Measurements from ENCODE around the gene CBX2. TPM values are rescaled to one million over a fixed set of nuclear protein-coding genes. Genes with fewer than 3 reads are reported as not detected.

The CBX2 gene
- total and polyA plus RNA-seq, 7 experiments from 2014 or later, result 0.24 to 4.4 (median 0.41) TPM; not detected in 1

DNA sequence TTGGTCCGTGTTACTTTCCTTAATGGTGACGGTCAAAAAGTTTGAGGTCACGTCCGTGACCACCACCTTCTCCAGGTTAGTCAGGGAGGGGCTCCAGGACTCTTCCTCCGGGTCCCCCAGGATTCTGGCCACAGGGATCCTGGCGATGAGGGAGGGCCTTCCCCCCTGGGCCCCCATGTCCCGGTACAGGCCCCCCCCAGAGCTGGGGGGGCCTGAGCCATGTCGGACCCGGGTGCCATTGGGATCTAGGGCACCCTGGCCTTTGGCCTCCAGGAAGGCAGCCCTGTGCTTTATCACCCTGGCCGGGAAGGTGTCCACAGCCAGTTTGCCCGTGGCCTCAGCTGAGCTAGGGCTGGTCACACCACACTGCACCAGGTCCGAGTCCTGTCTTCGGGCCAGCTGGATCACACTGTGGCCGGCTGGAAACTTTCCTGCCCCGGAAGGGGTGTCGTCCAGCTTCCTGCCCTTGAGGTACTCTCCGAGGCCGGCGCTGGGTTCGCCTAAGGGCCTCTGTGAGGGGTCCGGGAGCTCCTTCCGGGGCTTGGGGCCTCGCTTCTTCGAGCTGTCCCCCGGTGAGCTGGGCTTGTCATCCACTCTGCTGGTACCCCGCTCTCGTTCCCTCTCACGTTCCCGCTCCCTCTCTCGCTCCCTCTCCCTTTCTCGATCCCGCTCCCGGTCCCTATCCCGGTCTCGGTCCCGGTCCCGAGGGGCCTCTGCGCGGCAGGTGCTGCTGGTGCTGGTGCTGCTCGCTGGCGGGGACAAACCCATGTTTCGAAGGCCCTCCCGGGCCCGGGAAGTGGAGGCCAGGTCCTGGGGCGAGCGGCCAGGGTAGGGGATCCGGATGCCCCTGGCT is 16.9 kb downstream of the CBX2 start:
- DNase-seq, result no peak
- H3K27me3 ChIP-seq (ENCODE audit: control insufficient read depth in 2 of 2, insufficient read depth in 2 of 2, low read length in 2 of 2), result peaks cover 13 to 34% of the 10 kb centered on the region in 2 donors
- H3K9me3 ChIP-seq (ENCODE audit: control insufficient read depth in 2 of 3, low read length in 3 of 3), result no peaks in the 10 kb centered on the region
- POLR2A ChIA-PET, result interaction anchor here (1.4 to 3.0 kb wide), 3 partner anchors 9 to 45 kb away, joined by 4 to 8 read pairs (median 6); partner anchors contain the start of gene CBX4
- H3K4me1 Mint-ChIP-seq, result peaks cover 10 to 48% (median 31%) of the 10 kb centered on the region in 7 donors
- no peak for ATAC-seq
- no peak overlapping the region for H3K27ac Mint-ChIP-seq
- no peak overlapping the region for H3K4me3 ChIP-seq (ENCODE audit: low read length)
- peaks cover 0 to 11% (median 0%) of the 10 kb centered on the region in 5 donors for H3K36me3 Mint-ChIP-seq
- H3K4me3 Mint-ChIP-seq, result no peak overlapping the region
- intact Hi-C loops (cut with micrococcal nuclease), result loop anchor here in 1 of 2 donors (5.0 kb wide), 2 partner anchors 48 to 242 kb away; partner anchors contain the start of genes CCDC40 and TBC1D16
- peaks cover 0 to 9% (median 0%) of the 10 kb centered on the region in 3 experiments for H3K36me3 ChIP-seq (ENCODE audit: control insufficient read depth in 2 of 3, insufficient read depth in 3 of 3, low read length in 3 of 3)
- peaks cover 22 to 52% (median 23%) of the 10 kb centered on the region in 5 donors for H3K27me3 Mint-ChIP-seq
- peaks cover 32 to 44% of the 10 kb centered on the region in 2 donors for H3K4me1 ChIP-seq (ENCODE audit: control insufficient read depth in 2 of 2, insufficient read depth in 2 of 2, low read length in 2 of 2)
- CTCF ChIA-PET, result interaction anchor here (0.9 kb wide), 1 partner anchor 46 kb away, joined by 3 read pairs; no protein-coding TSS in a partner anchor
- peaks cover 0 to 6% (median 0%) of the 10 kb centered on the region in 11 donors for H3K9me3 Mint-ChIP-seq
- H3K27ac ChIP-seq (ENCODE audit: low read depth, low read length), result no peak overlapping the region

DNA sequence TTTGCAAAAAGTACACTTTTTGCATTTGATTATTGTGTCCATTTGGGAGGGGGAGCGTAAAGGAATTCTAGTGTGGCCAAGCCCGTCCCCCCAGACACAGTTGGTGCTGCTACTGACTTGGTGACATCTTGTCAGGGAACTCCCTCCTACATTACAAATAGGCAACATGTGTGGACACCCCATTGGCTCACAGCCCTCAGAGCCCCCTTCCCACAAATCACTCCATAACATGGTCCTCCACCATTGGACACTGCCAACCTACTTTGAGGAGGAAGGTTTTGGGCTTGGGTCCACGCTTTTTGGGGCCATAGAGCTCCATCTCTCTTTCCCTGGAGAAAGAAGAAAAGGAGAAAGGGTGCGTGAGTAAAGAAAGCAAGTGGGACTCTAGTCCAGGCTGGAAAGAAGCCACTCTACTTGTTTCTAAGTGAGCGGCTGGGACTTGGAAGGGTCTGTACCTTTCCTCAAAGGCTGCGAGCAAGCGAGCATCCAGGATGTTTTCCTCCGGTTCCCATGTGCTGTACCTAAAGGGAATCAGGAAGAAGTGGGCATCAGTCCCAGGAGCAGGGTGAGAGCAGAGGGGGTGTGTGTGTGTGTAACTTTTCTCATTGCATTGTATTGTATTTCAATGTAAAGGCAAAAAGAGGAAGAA is 18.0 kb downstream of the CBX2 start:
- CTCF ChIA-PET, result interaction anchor here (1.6 kb wide), 1 partner anchor 15 kb away, joined by 4 read pairs; no protein-coding TSS in a partner anchor
- Mint-ChIP-seq H3K27me3 (peaks cover 24 to 52% (median 31%) of the 10 kb centered on the region in 5 donors), H3K36me3 (peaks cover 0 to 13% (median 0%) of the 10 kb centered on the region in 5 donors)

DNA sequence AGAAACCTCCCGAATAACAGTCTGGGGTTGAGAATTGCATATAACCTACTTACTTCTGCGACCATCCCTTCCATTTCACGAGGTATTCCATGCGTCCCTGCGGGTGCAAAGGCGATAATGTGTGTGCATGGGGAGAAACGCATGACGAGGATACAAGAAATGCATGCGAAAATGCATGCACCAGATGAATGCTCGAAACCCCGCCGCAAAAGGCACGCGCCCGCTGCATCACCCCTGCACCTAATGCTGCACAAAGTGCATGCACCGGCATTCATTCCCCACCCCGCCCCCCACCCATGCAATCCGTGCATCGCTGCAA is 18.5 kb downstream of the CBX2 start:
- no peaks in the 10 kb centered on the region for H3K9me3 ChIP-seq (ENCODE audit: control insufficient read depth in 2 of 3, low read length in 3 of 3)
- Mint-ChIP-seq H3K9me3 (peaks cover 0 to 8% (median 0%) of the 10 kb centered on the region in 11 donors), H3K27me3 (peaks cover 22 to 49% (median 31%) of the 10 kb centered on the region in 5 donors), H3K4me1 (peaks cover 17 to 51% (median 35%) of the 10 kb centered on the region in 7 donors), H3K27ac (peak overlapping the region in 8 of 9 donors; percentile 51 to 89 (median 84)), H3K4me3 (peak overlapping the region; percentile 84 to 92 (median 87)), H3K36me3 (peaks cover 0 to 13% (median 0%) of the 10 kb centered on the region in 5 donors)
- peaks cover 0 to 9% (median 0%) of the 10 kb centered on the region in 3 experiments for H3K36me3 ChIP-seq (ENCODE audit: control insufficient read depth in 2 of 3, insufficient read depth in 3 of 3, low read length in 3 of 3)
- peak overlapping the region; percentile 54 for H3K4me3 ChIP-seq (ENCODE audit: low read length)
- ATAC-seq (no peak), DNase-seq (no peak)
- ChIA-PET POLR2A (interaction anchor here (1.0 to 3.7 kb wide), 10 partner anchors 13 to 201 kb away, joined by 3 to 19 read pairs (median 8); partner anchors contain the start of gene CBX4), CTCF (interaction anchor here (1.0 to 1.6 kb wide), 2 partner anchors 15 to 125 kb away, joined by 3 to 4 read pairs; no protein-coding TSS in a partner anchor)
- H3K27ac ChIP-seq (ENCODE audit: low read depth, low read length), result peak overlapping the region; percentile 77
- H3K27me3 ChIP-seq (ENCODE audit: control insufficient read depth in 2 of 2, insufficient read depth in 2 of 2, low read length in 2 of 2), result peaks cover 24 to 32% of the 10 kb centered on the region in 2 donors
- H3K4me1 ChIP-seq (ENCODE audit: control insufficient read depth in 2 of 2, insufficient read depth in 2 of 2, low read length in 2 of 2), result peaks cover 36 to 44% of the 10 kb centered on the region in 2 donors
- intact Hi-C loops (cut with micrococcal nuclease), result loop anchor here (1.0 to 5.0 kb wide), 4 partner anchors 18 to 241 kb away; partner anchors contain the start of genes CBX2 (in 1 of the 2), CCDC40 (in 1 of the 2) and TBC1D16 (in 1 of the 2)

More for the DNA sequence above, 18.0 kb downstream of the CBX2 start:
- Histone ChIP-seq H3K4me1 (ENCODE audit: control insufficient read depth in 2 of 2, insufficient read depth in 2 of 2, low read length in 2 of 2) (peaks cover 40 to 46% of the 10 kb centered on the region in 2 donors), H3K27me3 (ENCODE audit: control insufficient read depth in 2 of 2, insufficient read depth in 2 of 2, low read length in 2 of 2) (peaks cover 20 to 32% of the 10 kb centered on the region in 2 donors), H3K9me3 (ENCODE audit: control insufficient read depth in 2 of 3, low read length in 3 of 3) (no peaks in the 10 kb centered on the region), H3K4me3 (ENCODE audit: low read length) (peak overlapping the region; percentile 54), H3K27ac (ENCODE audit: low read depth, low read length) (no peak overlapping the region), H3K36me3 (ENCODE audit: control insufficient read depth in 2 of 3, insufficient read depth in 3 of 3, low read length in 3 of 3) (peaks cover 0 to 9% (median 0%) of the 10 kb centered on the region in 3 experiments)
- POLR2A ChIA-PET, result interaction anchor here (1.3 to 3.7 kb wide), 6 partner anchors 8 to 46 kb away, joined by 4 to 19 read pairs (median 10); partner anchors contain the start of gene CBX4
- ATAC-seq, result no peak
- Mint-ChIP-seq H3K27ac (peak overlapping the region in 6 of 9 donors; percentile 12 to 89 (median 83)), H3K4me3 (peak overlapping the region; percentile 84 to 92 (median 87)), H3K9me3 (peaks cover 0 to 8% (median 0%) of the 10 kb centered on the region in 11 donors), H3K4me1 (peaks cover 17 to 51% (median 38%) of the 10 kb centered on the region in 7 donors)
- DNase-seq, result no peak
- intact Hi-C loops (cut with micrococcal nuclease), result loop anchor here (1.0 to 5.0 kb wide), 4 partner anchors 17 to 241 kb away; partner anchors contain the start of genes CBX2 (in 1 of the 2), CCDC40 (in 1 of the 2) and TBC1D16 (in 1 of the 2)

DNA sequence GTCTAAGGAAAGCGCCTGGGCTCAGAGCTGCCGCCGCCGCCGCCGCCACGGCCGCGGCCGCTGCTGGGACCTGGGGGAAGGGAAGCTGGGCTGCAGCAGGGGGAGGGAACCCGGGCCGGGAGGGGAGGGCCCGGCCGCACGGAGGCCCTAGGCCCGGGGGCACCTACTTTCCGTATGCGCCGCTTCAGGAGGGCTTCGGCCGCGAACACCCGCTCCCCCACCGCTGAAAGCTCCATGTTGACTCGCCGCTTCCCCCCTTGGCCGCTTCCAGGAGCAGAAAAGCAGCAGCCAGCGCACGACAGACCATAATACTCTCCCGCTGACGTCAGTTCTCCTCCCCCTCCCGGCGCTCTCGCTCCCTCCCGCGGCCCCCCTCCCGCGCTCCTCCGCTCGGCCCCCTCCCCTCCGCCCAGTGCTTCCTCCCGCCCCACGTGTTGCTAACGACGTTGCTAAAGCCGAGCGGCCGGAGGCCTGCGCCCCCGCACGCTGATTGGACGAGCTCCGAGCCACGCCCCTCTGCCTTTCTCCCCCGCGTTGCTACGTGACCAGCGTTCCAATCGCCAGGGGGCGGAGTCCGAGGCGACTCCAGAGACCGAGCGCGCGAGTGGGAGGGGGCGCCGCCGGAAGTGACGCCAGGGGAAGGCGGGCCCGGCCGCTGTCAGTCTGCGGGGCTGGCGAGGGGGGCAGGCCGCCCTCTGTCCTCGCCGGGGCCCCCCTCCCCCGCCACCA is 19.0 kb downstream of the CBX2 start, which contains the start of gene CBX8:
CBX8 (minus strand) TSS at position 315 of the 729 bp plus-strand sequence; CDS start at position 236, 79 bp downstream.
- peak; percentile 95 for ATAC-seq
- Histone ChIP-seq H3K27me3 (ENCODE audit: control insufficient read depth in 2 of 2, insufficient read depth in 2 of 2, low read length in 2 of 2) (peaks cover 29 to 32% of the 10 kb centered on the region in 2 donors), H3K4me1 (ENCODE audit: control insufficient read depth in 2 of 2, insufficient read depth in 2 of 2, low read length in 2 of 2) (peaks cover 31 to 39% of the 10 kb centered on the region in 2 donors), H3K27ac (ENCODE audit: low read depth, low read length) (peak within 1 kb of the TSS; percentile 77), H3K9me3 (ENCODE audit: control insufficient read depth in 2 of 3, low read length in 3 of 3) (no peaks in the 10 kb centered on the region), H3K36me3 (ENCODE audit: control insufficient read depth in 2 of 3, insufficient read depth in 3 of 3, low read length in 3 of 3) (peaks cover 0 to 9% (median 0%) of the 10 kb centered on the region in 3 experiments), H3K4me3 (ENCODE audit: low read length) (peak within 1 kb of the TSS; percentile 54)
- Mint-ChIP-seq H3K27ac (peak within 1 kb of the TSS in 8 of 9 donors; percentile 75 to 95 (median 90)), H3K27me3 (peaks cover 24 to 51% (median 34%) of the 10 kb centered on the region in 5 donors), H3K4me1 (peaks cover 17 to 54% (median 34%) of the 10 kb centered on the region in 7 donors), H3K36me3 (peaks cover 0 to 13% (median 0%) of the 10 kb centered on the region in 5 donors), H3K4me3 (peak within 1 kb of the TSS; percentile 84 to 92 (median 87)), H3K9me3 (peaks cover 0 to 8% (median 0%) of the 10 kb centered on the region in 11 donors)
- ChIA-PET CTCF (interaction anchor here (1.0 to 1.6 kb wide), 3 partner anchors 12 to 124 kb away, joined by 3 to 4 read pairs (median 4); no protein-coding TSS in a partner anchor), POLR2A (interaction anchor here (0.7 to 3.7 kb wide), 13 partner anchors 12 to 526 kb away, joined by 3 to 19 read pairs (median 4); partner anchors contain the start of gene CBX4)
- intact Hi-C loops (cut with micrococcal nuclease), result loop anchor here (1.0 to 5.0 kb wide), 9 partner anchors 13 to 240 kb away; partner anchors contain the start of genes CBX2 (in 1 of the 2), CBX4 (in 1 of the 2), CCDC40 (in 1 of the 2) and TBC1D16 (in 1 of the 2)
- peak; percentile 97 to 99 (median 98) for DNase-seq
